ENCODE measurements around the gene ABHD14A.

Gene ABHD14A

DNA sequence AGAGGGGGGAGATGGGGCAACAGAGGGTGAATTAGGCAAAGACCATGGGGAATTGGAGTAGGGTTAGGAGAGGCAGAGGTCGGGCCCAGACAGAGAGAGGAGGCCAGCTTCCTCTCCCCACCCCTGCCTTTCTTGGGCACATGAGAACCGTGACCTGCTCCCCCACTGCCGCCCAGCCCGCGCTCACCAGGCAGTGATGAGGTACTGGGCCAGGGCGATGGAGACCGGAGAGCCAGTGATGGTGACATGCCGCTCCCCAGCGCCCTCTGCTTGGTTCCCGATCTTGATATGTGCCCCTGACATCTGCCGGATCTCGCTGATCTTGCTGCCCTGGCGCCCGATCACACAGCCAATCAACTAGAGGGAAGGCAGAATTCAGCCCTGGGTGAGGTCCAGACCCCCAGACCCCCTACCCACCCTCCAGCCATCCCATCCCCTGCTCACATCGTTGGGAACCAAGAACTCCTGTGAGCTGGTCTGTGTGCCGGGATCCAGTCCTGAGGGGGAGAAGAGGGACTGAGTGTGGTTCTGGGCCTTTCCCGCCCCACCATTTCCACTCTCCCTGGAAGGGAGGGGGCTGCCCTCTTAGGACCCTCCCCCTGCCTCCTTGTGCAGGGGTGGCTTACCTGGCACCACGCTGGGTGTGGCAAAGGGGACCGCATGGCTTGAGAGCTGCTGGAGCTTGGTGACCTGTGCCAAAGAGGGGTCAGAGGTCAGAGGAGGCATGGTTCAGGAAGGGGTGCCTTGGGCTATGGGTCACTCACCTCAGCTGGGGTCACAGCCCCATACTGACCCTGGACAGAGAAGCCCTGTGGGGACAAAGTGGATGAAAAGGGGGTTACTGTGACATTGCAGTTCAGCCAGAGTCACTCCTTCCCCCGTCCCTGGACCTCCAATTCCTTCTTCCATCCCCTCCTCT lies 16.0 kb upstream of the ABHD14A start:
- DNase-seq, result no peak

- no peak for DNase-seq
Measured at GRCh38 chr3:51959651-51960050, 15.2 kb upstream of the ABHD14A start.

GRCh38 chr3:51960386-51960785 lies 14.5 kb upstream of the ABHD14A start:
- DNase-seq, result no peak

DNA sequence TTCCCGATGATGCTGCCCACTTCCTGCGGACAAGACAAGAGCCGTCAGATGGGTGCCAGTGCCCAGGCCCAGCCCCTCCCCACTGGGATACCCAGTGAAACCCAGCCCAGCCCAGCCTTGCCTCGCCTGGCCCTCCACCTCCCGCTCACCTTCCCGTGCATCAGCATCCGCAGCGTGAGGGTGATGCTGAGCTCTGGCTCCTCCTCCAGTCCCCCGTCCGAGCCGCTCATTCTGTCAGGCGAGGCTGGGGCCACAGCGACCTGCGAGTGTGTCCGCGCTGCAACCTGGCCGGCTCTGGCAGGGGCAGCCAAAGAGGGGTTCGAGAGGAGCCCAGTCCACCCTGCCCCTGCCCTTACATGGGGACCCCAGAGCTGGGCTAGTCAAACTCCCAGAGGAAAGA lies 13.9 kb upstream of the ABHD14A start:
- no peak for DNase-seq

GRCh38 chr3:51961602-51962569 lies 13.0 kb upstream of the ABHD14A start:
- no peak for DNase-seq

GRCh38 chr3:51962854-51963530 lies 11.9 kb upstream of the ABHD14A start:
- no peak for DNase-seq

GRCh38 chr3:51963951-51964451 lies 10.9 kb upstream of the ABHD14A start:
- DNase-seq, result no peak

GRCh38 chr3:51964521-51964920 lies 10.3 kb upstream of the ABHD14A start:
- DNase-seq, result no peak

DNA sequence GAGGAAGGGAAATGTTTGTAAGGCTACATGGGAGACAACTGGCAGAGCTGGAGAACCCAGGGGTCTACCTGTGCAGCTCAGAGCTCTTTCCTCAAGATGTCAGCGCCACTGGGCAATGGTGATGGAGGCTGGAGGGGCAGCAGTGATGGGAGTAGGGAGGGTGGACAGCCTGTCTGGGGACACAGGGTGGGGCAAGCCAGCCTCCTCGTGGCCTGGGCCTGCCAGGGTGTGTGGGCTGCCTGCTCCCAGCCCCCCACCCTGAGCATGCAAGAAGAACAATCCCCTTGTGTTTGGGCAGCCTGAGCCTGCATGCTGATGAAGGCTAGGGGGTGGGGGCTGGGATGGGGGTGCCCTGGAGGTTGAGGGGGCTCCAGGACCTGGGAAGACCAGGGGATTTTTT lies 8.8 kb upstream of the ABHD14A start:
- DNase-seq, result no peak

- DNase-seq, result no peak
Measured at GRCh38 chr3:51966486-51966885, 8.4 kb upstream of the ABHD14A start.

- DNase-seq, result no peak
Measured at GRCh38 chr3:51966922-51967383, 7.9 kb upstream of the ABHD14A start.

- DNase-seq, result peak; percentile 20 to 44
Measured at GRCh38 chr3:51967384-51968169, 7.3 kb upstream of the ABHD14A start, which contains the start of gene PCBP4. Gene PCBP4, minus strand, starts transcription at chr3:51967454. Its CDS starts 6,214 bp downstream, at chr3:51961240.

- DNase-seq, result no peak
Measured at GRCh38 chr3:51968170-51968775, 6.6 kb upstream of the ABHD14A start.

- no peak for DNase-seq
Measured at GRCh38 chr3:51968883-51969678, 5.8 kb upstream of the ABHD14A start.

GRCh38 chr3:51969841-51970240 lies 5.0 kb upstream of the ABHD14A start:
- no peak for DNase-seq

- DNase-seq, result no peak
Measured at GRCh38 chr3:51970606-51971300, 4.1 kb upstream of the ABHD14A start.

GRCh38 chr3:51971350-51971749 lies 3.5 kb upstream of the ABHD14A start:
- no peak for DNase-seq

DNA sequence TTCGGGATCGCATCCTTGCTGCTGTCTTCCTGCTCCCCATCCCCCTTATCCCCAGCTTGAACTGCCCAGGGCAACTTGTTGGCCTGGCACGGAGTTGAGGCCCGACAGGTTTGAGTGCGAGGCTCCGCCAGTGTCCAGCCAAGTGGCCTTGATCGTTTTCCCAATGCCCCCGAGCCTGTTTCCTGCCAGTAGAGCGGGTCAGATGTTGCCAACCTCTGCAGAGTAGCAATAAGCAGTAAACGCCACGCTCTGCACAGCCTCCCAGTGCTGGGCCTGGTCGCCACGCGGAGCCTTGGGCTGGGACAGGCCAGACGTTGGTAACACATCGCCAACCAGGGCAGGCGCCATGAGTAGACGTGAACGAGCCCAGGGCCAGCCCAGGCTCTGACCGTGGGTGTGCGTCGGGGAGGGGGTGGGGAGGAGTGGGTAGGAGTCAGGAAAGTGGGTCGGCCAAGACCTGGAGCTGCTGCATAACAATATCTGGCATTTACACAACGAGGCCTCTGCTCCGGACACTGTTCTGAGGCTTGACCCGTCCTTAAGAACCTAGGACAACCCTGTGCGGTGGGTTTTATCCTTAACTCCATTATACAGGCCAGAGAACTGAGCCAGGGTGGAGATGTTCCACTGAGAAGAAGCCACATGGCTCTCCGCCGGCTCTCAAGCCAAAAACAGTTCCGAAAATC lies 444 bp upstream of the ABHD14A start:
- DNase-seq, result no peak

Measured in NCI-H1930 (cell line).